Hepatocyte (in vitro differentiated cells): ENCODE results near the gene RDH5. TPM values are rescaled to one million over a fixed set of nuclear protein-coding genes. Genes with fewer than 3 reads are reported as not detected.
A peak's percentile ranks its signal among the peaks of the same experiment; 100 is the strongest.

ENCODE experiments used
- DNase-seq: peaks from one replicate; pipeline ENCODE4 v3.0.0-alpha.2; 2016; ENCODE audit warnings: low spot score
- H2AFZ ChIP-seq: fragments of 200-600 bp; sonication (generic); 2 replicates; pipeline ENCODE4 v1.6.0; 2016; ENCODE audit warnings: antibody characterized with exemption, mild to moderate bottlenecking
- H3K27ac ChIP-seq: fragments of 200-600 bp; sonication (generic); 2 replicates; pipeline ENCODE4 v1.5.1; 2016; ENCODE audit warnings: mild to moderate bottlenecking
- H3K27me3 ChIP-seq: fragments of 200-600 bp; sonication (generic); 2 replicates; pipeline ENCODE4 v1.6.1; 2016
- H3K36me3 ChIP-seq: fragments of 200-600 bp; sonication (generic); replicated peaks from 2 replicates; pipeline ENCODE4 v1.5.1; 2016; ENCODE audit warnings: low read depth; ENCODE audit not compliant: insufficient read depth
- H3K4me1 ChIP-seq: fragments of 200-600 bp; sonication (generic); 2 replicates; pipeline ENCODE4 v1.5.1; 2016; ENCODE audit warnings: mild to moderate bottlenecking, moderate library complexity; ENCODE audit not compliant: insufficient read depth
- H3K4me2 ChIP-seq: fragments of 200-600 bp; sonication (generic); 2 replicates; pipeline ENCODE4 v1.6.0; 2016
- H3K4me3 ChIP-seq: fragments of 200-600 bp; sonication (generic); 2 replicates; pipeline ENCODE4 v1.5.1; 2016; ENCODE audit warnings: mild to moderate bottlenecking
- H3K79me2 ChIP-seq: fragments of 200-600 bp; sonication (generic); 2 replicates; pipeline ENCODE4 v1.6.0; 2017; ENCODE audit warnings: mild to moderate bottlenecking
- H3K9me2 ChIP-seq: fragments of 200-600 bp; sonication (generic); replicated peaks from 2 replicates; pipeline ENCODE4 v1.6.0; 2017; ENCODE audit warnings: mild to moderate bottlenecking; ENCODE audit not compliant: insufficient read depth
- H3K9me3 ChIP-seq: fragments of 200-600 bp; sonication (generic); 2 replicates; pipeline ENCODE4 v1.5.1; 2016; ENCODE audit warnings: low read depth, mild to moderate bottlenecking
- H4K20me1 ChIP-seq: fragments of 200-600 bp; sonication (generic); 2 replicates; pipeline ENCODE4 v1.6.0; 2016; ENCODE audit warnings: mild to moderate bottlenecking; ENCODE audit not compliant: insufficient read depth, poor library complexity, severe bottlenecking
- CTCF ChIP-seq: fragments of 200-600 bp; sonication (generic); IDR thresholded peaks from 2 replicates; pipeline ENCODE4 v1.5.1; 2016; ENCODE audit warnings: antibody characterized with exemption, mild to moderate bottlenecking; ENCODE audit not compliant: poor library complexity
- EZH2 ChIP-seq: fragments of 200-600 bp; sonication (generic); IDR thresholded peaks from 2 replicates; pipeline ENCODE4 v1.6.1; 2016; ENCODE audit warnings: antibody characterized with exemption, mild to moderate bottlenecking, borderline replicate concordance
- EZH2phosphoT487 ChIP-seq: fragments of 200-600 bp; sonication (generic); IDR thresholded peaks from one replicate; pipeline ENCODE4 v1.6.1; 2018; ENCODE audit warnings: antibody characterized with exemption, mild to moderate bottlenecking, low read depth, moderate library complexity; ENCODE audit not compliant: unreplicated experiment, severe bottlenecking
- WGBS: methylation state at CpG from one replicate; pipeline ENCODE4 v1.1.6; 2016; ENCODE audit warnings: low lambda C conversion rate; ENCODE audit errors: missing lambda C conversion rate; 5-methylcytosine and 5-hydroxymethylcytosine counted together
- polyA plus RNA-seq: library from polyadenylated mRNA; unstranded; fragments of >200 nt; fragmentation: Nextera tagmentation; extraction: Ambion mirVana; gene quantifications from 2 replicates; pipeline ENCODE4 v1.2.1, GENCODE V29; 2016
- total RNA-seq: library from RNA; depleted of rRNA; stranded (reverse); fragments of >200 nt; gene quantifications from 2 replicates; pipeline ENCODE4 v1.2.3, GENCODE V29; 2014

The RDH5 gene
- total and polyA plus RNA-seq, 2 experiments from 2014 or later: 36.2 to 43.7 TPM

GRCh38 chr12:55728186-55728938 lies 8.2 kb downstream of the RDH5 start:
- Histone ChIP-seq H4K20me1 (peaks cover 26% of the 10 kb centered on the region), H3K27ac (peak overlapping the region; percentile 99), H3K79me2 (peaks cover 57% of the 10 kb centered on the region), H3K27me3 (no peaks in the 10 kb centered on the region), H2AFZ (peak overlapping the region; percentile 34), H3K4me2 (peak overlapping the region; percentile 81), H3K4me3 (peak overlapping the region; percentile 97), H3K4me1 (peaks cover 22% of the 10 kb centered on the region), H3K9me3 (no peaks in the 10 kb centered on the region), H3K36me3 (no peaks in the 10 kb centered on the region), H3K9me2 (no peaks in the 10 kb centered on the region)
- peak; percentile 87 for DNase-seq
- TF ChIP-seq EZH2 (no peak), EZH2phosphoT487 (no peak), CTCF (no peak)
- 4% methylated on average over 10 of the region's 61 CpGs for WGBS

- H2AFZ ChIP-seq: peak within 1 kb of the TSS; percentile 34
- H3K36me3 ChIP-seq: no peaks in the 10 kb centered on the region
- H3K79me2 ChIP-seq: peaks cover 57% of the 10 kb centered on the region
- H3K4me1 ChIP-seq: peaks cover 22% of the 10 kb centered on the region
- peak within 1 kb of the TSS; percentile 99 for H3K27ac ChIP-seq
- H3K4me3 ChIP-seq: peak within 1 kb of the TSS; percentile 97
- peak; percentile 96 for DNase-seq
- WGBS: 4% methylated on average over 27 of the region's 61 CpGs
- no peaks in the 10 kb centered on the region for H3K27me3 ChIP-seq
- H3K9me3 ChIP-seq: no peaks in the 10 kb centered on the region
- peaks cover 26% of the 10 kb centered on the region for H4K20me1 ChIP-seq
- H3K9me2 ChIP-seq: no peaks in the 10 kb centered on the region
- TF ChIP-seq EZH2 (no peak), CTCF (no peak), EZH2phosphoT487 (no peak)
- H3K4me2 ChIP-seq: peak within 1 kb of the TSS; percentile 81
These were observed 9.0 kb downstream of the RDH5 start, which contains the start of gene CD63 for GRCh38 chr12:55728939-55729818. TSS of gene CD63 (minus strand) at chr12:55729009. CDS start at chr12:55728341, 668 bp downstream.

- Histone ChIP-seq H3K79me2 (peaks cover 52% of the 10 kb centered on the region), H3K27me3 (no peaks in the 10 kb centered on the region), H3K9me2 (no peaks in the 10 kb centered on the region), H2AFZ (no peak overlapping the region), H3K9me3 (no peaks in the 10 kb centered on the region), H3K4me1 (peaks cover 22% of the 10 kb centered on the region), H3K27ac (peak overlapping the region; percentile 99), H3K4me2 (peak overlapping the region; percentile 81), H3K36me3 (no peaks in the 10 kb centered on the region), H3K4me3 (peak overlapping the region; percentile 7), H4K20me1 (peaks cover 26% of the 10 kb centered on the region)
- no peak for TF ChIP-seq CTCF
- no peak for TF ChIP-seq EZH2
- no peak for TF ChIP-seq EZH2phosphoT487
- 16% methylated on average over 19 of the region's 19 CpGs for WGBS
- DNase-seq: peak; percentile 58
These were observed 9.9 kb downstream of the RDH5 start for GRCh38 chr12:55729819-55730818.
